Rectal smooth muscle tissue (tissue), 1 donor: ENCODE measurements around the gene CFAP20.
"Not testable (repeated sequence)": the region's sequence is repeated elsewhere in the genome, so short reads cannot be mapped to it uniquely, and the experiment has no call there.

Experiments used
- H3K27ac ChIP-seq: one replicate; pipeline ENCODE4 v1.7.0; 2013; ENCODE audit warnings: low read depth, low read length, inconsistent platforms
- H3K27me3 ChIP-seq: one replicate; pipeline ENCODE4 v1.7.0; 2013; ENCODE audit warnings: low read length; ENCODE audit not compliant: control insufficient read depth, insufficient read depth
- H3K36me3 ChIP-seq: one replicate; pipeline ENCODE4 v1.7.0; 2013; ENCODE audit warnings: low read length; ENCODE audit not compliant: control insufficient read depth, insufficient read depth
- H3K4me1 ChIP-seq: one replicate; pipeline ENCODE4 v1.7.0; 2013; ENCODE audit warnings: low read length; ENCODE audit not compliant: control insufficient read depth, insufficient read depth
- H3K4me3 ChIP-seq: one replicate; pipeline ENCODE4 v1.7.0; 2013; ENCODE audit warnings: low read length
- H3K9ac ChIP-seq: one replicate; pipeline ENCODE4 v1.7.0; 2013; ENCODE audit warnings: low read length

The CFAP20 gene

DNA sequence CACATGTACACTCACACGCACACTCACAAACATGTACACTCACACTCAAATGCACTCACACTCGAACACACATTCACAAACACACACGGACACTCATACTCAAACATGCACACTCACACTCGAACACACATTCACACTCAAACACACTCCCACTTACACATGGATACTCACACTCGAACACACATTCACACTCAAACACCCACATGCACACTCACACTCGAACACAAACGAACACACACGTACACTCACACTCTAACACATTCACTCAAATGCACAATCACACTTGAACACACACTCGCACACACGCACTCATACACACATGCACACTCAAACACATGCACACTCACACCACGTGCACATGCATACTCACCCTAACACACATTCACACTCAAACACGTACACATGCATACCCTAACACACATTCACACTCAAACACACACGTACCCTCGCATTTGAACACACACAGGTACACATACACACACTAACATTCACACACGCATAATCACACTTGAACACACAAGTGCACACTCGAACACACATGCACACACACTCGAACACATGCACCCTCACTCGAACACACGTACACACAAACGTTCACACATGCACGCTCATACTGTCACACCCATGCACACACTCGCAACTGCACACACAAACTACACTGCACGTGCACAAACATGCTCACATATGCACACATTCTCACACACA is 41.8 kb downstream of the CFAP20 start:
- Histone ChIP-seq H3K36me3 (no peaks in the 10 kb centered on the region), H3K27me3 (no peaks in the 10 kb centered on the region), H3K4me1 (no peaks in the 10 kb centered on the region), H3K4me3 (no peak overlapping the region), H3K9ac (no peak overlapping the region), H3K27ac (no peak overlapping the region)

- Histone ChIP-seq H3K27ac (no peak overlapping the region), H3K36me3 (no peaks in the 10 kb centered on the region), H3K4me1 (no peaks in the 10 kb centered on the region), H3K27me3 (no peaks in the 10 kb centered on the region), H3K9ac (no peak overlapping the region), H3K4me3 (no peak overlapping the region)
Measured at GRCh38 chr16:58086381-58087208, 42.6 kb downstream of the CFAP20 start.

DNA sequence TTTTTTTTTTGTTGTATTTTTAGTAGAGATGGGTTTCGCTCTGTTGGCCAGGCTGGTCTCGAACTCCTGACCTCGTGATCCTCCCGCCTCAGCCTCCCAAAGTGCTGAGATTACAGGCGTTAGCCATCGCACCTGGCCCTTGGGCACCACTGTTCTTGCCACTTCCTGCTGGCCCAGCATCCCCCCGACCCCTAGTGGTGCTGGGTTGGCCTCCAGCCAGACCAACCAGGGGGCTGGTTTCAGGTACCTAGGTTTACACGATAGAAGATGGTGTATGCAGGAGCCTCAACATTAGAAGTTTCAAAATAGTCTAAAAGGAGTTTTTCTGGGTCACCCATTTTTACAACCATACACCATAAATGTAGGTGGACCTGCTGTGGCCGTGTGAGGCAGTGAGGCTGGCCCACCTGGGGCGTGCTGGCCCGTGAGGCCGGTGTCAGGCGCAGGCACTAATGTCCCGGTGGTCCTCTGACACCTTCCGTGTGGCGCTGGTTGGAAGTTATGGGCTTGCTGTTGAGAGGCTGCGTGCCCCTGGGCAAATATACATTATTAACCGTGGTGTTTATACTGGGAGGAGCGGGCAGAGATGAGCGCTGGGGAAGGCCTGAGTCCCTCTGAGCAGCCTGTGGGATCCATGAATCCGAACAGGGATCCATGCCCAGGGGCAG is 43.5 kb downstream of the CFAP20 start:
- Histone ChIP-seq H3K4me1 (no peaks in the 10 kb centered on the region), H3K4me3 (no peak overlapping the region), H3K27me3 (no peaks in the 10 kb centered on the region), H3K36me3 (no peaks in the 10 kb centered on the region), H3K9ac (no peak overlapping the region), H3K27ac (no peak overlapping the region)

DNA sequence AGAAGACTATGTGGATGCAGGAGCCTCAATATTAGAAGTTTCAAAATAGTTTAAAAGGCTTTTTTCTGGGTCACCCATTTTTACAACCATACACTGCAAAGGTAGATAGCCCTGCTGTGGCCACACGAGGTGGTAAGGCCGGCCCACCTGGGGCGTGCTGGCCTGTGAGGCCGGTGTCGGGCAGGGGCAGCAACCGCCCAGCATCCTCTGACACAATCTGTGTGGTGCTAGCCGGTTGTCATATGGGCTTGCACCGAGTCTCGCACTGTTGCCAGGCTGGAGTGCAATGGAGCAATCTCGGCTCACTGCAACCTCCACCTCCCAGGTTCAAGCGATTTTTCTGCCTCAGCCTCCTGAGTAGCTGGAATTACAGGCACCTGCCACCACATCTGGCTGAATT is 44.0 kb downstream of the CFAP20 start:
- Histone ChIP-seq H3K36me3 (no peaks in the 10 kb centered on the region), H3K27ac (no peak overlapping the region), H3K27me3 (no peaks in the 10 kb centered on the region), H3K9ac (no peak overlapping the region), H3K4me3 (no peak overlapping the region), H3K4me1 (no peaks in the 10 kb centered on the region)

GRCh38 chr16:58084635-58085034 is 44.5 kb downstream of the CFAP20 start:
- no peaks in the 10 kb centered on the region for H3K27me3 ChIP-seq
- no peak overlapping the region for H3K9ac ChIP-seq
- H3K36me3 ChIP-seq, result no peaks in the 10 kb centered on the region
- H3K4me1 ChIP-seq, result no peaks in the 10 kb centered on the region
- H3K27ac ChIP-seq, result no peak overlapping the region
- H3K4me3 ChIP-seq, result no peak overlapping the region

- Histone ChIP-seq H3K27ac (no peak overlapping the region), H3K4me3 (no peak overlapping the region), H3K36me3 (no peaks in the 10 kb centered on the region), H3K4me1 (no peaks in the 10 kb centered on the region), H3K27me3 (no peaks in the 10 kb centered on the region), H3K9ac (no peak overlapping the region)
Measured at GRCh38 chr16:58082381-58082780, 46.8 kb downstream of the CFAP20 start.

DNA sequence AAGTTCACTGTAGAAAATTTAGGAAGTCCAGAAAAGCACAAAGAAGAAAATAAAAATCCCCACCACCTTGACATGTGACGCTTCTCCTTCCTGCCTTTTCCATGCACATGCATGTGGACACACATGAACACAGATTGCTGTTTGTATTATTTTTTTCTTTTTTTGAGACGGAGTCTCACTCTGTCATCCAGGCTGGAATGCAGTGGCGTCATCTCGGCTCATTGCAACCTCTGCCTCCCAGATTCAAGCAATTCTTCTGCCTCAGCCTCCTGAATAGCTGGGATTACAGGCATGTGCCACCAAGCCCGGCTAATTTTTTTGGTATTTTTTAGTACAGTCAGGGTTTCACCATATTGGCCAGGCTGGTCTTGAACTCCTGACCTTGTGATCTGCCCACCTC is 48.5 kb downstream of the CFAP20 start:
- H3K9ac ChIP-seq, H3K4me3 ChIP-seq, H3K27me3 ChIP-seq, H3K27ac ChIP-seq, H3K36me3 ChIP-seq, H3K4me1 ChIP-seq: not testable (repeated sequence)

DNA sequence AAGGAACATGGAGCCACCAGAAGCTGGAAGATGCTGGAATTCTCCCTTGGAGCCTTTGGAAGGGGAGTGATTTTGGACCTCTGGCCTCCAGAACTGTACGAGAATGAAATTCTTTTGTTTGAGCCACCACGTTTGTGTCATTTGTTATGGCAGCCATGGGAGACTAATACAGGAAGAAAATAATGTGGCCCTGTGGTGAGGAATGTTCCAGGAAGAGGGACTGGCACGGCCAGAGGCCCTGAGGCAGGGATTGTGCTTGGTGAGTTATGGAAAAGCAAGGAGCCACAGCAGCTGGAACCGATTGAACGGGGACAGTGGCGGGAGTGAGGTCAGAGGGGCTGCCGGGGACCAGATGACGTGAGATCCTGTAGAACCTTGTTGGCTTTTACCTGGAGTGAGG is 51.4 kb downstream of the CFAP20 start:
- H3K9ac ChIP-seq, result no peak overlapping the region

GRCh38 chr16:58076514-58076913 is 52.7 kb downstream of the CFAP20 start:
- Histone ChIP-seq H3K4me3 (no peak overlapping the region), H3K27me3 (no peaks in the 10 kb centered on the region), H3K36me3 (no peaks in the 10 kb centered on the region), H3K4me1 (no peaks in the 10 kb centered on the region), H3K27ac (no peak overlapping the region), H3K9ac (no peak overlapping the region)

More for the DNA sequence above, 51.4 kb downstream of the CFAP20 start:
- H3K4me3 ChIP-seq, result no peak overlapping the region
- H3K36me3 ChIP-seq, result no peaks in the 10 kb centered on the region
- no peaks in the 10 kb centered on the region for H3K4me1 ChIP-seq
- no peaks in the 10 kb centered on the region for H3K27me3 ChIP-seq
- H3K27ac ChIP-seq, result no peak overlapping the region

DNA sequence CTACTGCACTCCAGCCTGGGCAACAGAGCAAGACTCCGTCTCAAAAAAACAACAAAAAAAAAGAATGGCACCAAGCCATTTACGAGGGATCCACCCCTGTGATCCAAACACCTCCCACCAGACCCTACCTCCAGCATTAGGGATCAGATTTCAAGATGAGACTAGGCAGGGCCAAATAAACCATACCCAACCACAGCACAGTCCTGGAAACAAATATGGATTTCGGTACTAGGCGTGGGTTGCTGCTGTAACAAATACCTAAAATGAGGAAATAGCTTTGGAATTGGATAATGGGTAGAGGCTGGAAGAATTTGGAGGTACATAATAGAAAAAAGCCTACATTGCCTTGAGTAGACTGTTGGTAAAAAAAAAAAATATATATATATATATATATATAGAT is 54.5 kb downstream of the CFAP20 start:
- H3K9ac ChIP-seq, result no peak overlapping the region
- no peaks in the 10 kb centered on the region for H3K4me1 ChIP-seq
- no peaks in the 10 kb centered on the region for H3K36me3 ChIP-seq
- no peak overlapping the region for H3K27ac ChIP-seq
- no peaks in the 10 kb centered on the region for H3K27me3 ChIP-seq
- H3K4me3 ChIP-seq, result no peak overlapping the region

DNA sequence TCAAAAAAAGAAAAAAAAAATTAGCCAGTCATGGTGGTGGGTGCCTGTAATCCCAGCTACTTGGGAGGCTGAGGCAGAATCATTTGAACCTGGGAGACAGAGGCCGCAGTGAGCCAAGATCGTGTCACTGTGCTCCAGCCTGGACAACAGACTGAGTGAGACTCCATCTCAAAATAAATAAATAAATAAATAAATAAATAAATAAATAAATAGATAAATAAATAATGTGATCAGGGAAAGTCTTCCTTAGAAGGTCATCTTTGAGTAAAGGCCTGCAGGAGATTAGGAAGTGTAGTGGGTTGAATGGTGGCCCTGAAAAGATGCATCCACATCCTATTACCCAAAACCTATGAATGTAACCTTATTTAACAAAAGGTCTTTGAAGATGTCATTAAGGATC is 56.1 kb downstream of the CFAP20 start:
- H3K27me3 ChIP-seq, H3K36me3 ChIP-seq, H3K4me3 ChIP-seq, H3K4me1 ChIP-seq, H3K9ac ChIP-seq, H3K27ac ChIP-seq: not testable (repeated sequence)

DNA sequence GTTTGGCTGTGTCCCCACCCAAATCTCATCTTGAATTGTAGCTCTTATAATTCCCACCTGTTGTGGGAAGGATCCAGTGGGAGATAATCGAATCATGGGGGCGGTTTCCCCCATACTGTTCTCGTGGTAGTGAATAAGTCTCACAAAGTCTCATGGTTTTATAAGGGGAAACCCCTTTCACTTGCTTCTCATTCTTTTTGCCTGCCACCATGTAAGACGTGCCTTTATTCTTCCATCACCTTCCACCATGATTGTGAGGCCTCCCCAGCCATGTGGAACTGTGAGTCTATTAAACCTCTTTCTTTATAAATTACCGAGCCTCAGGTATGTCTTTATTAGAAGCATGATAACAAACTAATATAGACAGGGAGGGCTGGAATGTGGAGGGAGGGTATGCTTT is 57.0 kb downstream of the CFAP20 start:
- H3K27me3 ChIP-seq, H3K9ac ChIP-seq, H3K36me3 ChIP-seq, H3K4me1 ChIP-seq, H3K4me3 ChIP-seq, H3K27ac ChIP-seq: not testable (repeated sequence)
